ENCODE data around the gene SPAG9. TPM values are rescaled to one million over a fixed set of nuclear protein-coding genes. Genes with fewer than 3 reads are reported as not detected.

Gene SPAG9
- total and polyA plus RNA-seq, 2 of the 8 experiments (the other 6 are each of a cell fraction or from before 2014, with no cell fraction given): 9.8 to 63.8 TPM

- TF ChIP-seq RAD21 (IDR thresholded peaks at IDR 0.05 in 1 of 2, conservative IDR thresholded peaks at IDR 0.05 in 1 of 2; ENCODE audit: low read depth in 2 of 2, low read length in 2 of 2): no peak
Observed at GRCh38 chr17:51120739-51121619, at the start of gene SPAG9 (continued).

Data from H1 (cell line).